Iris pigment epithelial cell (primary cell): ENCODE results near the gene NEB.

Experiments used
- DNase-seq: peaks from one replicate; pipeline ENCODE4 v3.0.0-alpha.2; 2011; ENCODE audit warnings: low read depth

Gene NEB

DNA sequence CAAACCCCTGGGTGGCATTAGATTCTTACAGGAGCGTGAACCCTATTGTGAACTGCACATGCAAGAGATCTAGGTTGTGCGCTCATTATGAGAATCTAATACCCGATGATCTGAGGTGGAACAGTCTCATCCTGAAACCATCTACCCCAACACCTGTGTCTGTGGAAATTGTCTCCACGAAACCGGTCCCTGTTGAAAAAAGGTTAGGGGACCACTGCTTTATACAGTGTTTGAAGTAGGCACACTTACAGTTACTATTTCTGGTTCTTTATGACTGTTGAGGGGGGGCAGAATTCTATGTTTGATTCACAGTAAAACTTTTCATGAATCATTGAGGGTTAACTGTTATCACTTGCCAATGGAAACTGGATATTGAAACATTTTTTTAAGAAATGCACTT lies 252.5 kb downstream of the NEB start:
- DNase-seq, result no peak

DNA sequence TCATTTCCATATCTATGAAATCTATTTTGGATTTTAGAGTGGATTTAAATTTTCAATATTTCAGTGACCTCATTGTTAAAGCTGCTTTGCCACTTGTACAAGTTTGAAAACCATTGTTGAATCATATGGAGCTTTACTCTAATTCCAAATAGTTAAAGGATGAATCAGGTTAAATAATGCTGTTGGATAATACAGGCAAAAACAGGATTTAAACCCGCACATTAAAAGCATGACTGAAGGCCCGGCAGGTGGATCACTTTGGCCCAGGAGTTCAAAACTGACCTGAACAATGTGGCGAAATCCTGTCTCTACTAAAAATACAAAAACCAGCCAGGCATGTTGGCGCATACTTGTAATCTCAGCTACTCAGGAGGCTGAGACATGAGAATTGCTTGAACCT lies 256.3 kb downstream of the NEB start:
- DNase-seq, result peak; percentile 70

DNA sequence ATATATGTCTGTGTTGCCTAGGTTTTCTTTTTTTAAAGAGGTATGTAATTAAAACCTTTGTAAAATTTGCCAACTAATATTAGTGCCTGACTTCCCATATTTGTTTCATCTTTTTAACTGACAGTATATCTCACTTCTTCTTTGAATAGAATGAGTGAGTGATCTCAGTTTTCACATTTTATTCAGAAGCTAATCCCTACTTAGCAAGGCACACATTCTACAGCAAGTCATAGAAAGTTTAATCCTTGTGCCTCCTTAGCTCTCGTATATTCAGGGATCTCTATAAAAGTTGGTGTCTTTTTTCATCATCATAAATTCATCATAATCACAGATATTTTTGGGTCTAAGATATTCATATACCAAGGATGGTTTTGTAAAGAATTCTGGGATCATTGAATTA lies 258.0 kb downstream of the NEB start:
- no peak for DNase-seq

DNA sequence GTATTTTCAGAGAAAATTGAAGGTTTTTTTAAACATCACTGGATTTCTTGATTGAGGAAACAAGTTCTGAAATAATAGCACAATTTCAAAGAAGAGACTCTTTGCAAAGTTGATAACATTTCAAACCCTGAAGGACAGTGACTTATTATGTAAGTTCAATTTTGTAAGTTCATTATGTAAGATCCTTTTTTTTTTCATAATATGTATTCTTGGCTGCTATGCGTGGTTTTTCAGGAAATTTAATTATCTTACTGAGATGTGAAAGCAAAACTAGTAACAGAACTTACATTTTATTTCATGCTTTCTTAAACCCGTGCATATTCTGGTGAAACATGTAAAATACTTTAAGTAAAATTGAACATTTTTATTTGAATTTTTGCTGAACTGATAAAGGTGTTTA lies 259.2 kb downstream of the NEB start:
- no peak for DNase-seq

DNA sequence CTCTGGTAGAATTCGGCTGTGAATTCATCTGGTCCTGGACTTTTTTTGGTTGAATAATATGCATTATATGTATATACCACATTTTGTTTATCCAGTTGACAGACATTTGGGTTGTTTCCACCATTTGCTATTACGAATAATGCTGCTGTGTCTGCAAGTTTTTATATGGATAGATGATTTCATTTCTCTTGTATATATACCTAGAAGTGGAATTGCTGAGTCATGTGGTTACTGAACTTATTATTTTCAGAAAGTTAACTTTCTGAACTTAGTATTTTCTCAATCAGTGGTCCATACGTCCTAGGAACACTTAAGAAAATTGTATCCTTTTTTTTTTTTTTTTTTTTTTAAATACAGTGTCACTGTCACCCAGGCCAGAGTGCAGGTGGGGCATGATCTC lies 261.3 kb downstream of the NEB start:
- peak; percentile 24 for DNase-seq

DNA sequence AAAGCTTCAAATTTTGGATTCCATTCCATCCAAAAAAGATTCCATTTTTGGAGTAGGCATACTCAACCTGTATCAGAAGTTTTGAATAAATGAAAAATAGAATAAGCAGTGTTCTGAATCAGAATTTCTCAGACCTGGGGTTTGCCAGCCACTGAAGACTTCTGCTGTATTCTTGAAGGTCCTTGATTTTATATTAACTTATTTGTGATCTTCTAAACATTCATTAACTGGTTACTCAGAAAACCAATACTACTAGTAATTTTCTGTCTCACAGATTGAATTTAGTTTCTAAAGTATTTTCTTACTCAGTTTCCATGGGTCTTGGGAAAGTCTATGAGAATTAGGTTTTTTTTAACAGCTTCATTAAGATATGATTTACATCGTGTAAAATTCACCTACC lies 263.7 kb downstream of the NEB start:
- DNase-seq, result no peak

DNA sequence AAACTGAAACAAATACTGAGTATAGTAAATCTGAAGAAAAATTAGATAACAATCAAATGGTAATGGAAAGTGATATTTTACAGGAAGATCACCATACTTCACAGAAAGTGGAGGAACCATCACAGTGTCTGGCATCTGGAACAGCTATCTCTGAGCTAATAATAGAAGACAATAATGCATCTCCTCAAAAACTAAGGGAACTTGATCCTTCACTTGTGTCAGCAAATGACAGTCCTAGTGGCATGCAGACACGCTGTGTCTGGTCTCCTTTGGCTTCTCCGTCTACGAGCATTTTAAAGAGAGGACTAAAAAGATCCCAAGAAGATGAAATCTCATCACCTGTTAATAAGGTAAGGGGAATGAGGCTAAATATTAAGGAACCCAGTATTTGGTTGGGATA lies 268.5 kb downstream of the NEB start:
- no peak for DNase-seq

DNA sequence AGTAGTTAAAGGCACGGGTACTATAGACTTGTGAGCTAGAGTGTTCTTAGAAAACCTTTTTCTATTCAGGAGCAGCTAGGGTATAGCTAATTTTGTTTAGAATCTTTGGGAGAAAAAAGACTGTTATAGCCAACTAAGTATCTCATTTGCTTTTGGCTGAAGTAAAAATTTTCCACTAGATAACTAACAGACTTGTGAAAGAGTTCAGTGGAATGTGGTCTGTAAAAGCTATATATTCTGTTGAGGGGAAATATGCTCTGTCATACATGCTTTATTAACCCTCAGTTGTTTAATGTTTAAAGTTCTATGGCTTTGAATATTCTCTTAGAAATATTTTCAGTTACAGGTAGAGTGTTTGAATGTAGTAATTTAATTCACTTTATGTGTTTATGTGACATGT lies 274.9 kb downstream of the NEB start:
- DNase-seq, result peak; percentile 68

DNA sequence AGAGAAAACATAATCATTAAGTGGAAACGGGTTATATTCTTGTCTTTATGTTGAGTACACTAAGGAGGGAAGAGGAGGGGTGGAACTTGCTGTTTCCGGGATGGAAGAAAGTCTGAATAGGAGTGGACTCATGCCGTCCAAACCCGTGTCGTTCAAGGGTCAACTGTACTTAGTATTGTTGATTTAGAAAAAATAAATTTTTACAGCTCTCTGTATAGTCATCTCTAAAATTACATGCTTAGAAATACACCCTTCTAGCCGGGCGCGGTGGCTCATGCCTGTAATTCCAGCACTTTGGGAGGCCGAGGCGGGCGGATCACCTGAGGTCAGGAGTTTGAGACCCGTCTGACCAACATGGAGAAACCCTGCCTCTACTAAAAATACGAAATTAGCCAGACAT lies 295.1 kb downstream of the NEB start:
- no peak for DNase-seq

DNA sequence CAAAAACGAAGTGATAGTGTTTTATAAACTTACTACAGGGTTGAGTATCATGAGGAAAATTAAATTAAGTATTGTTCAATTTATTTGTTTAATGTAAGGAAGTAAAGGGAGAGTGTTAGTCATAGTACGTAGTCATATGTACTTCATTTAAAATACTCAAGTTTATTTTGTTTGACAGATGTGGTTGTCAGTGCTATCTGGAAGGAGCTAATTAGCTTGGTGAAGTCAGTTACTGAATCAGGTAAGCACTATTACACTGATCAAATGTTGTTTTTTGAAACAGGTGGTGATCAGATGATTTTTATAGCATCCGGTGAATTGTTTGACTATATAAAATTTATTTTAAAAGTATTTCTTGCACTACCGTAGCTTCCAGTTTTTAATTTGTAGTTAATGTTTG lies 295.8 kb downstream of the NEB start:
- DNase-seq, result no peak

DNA sequence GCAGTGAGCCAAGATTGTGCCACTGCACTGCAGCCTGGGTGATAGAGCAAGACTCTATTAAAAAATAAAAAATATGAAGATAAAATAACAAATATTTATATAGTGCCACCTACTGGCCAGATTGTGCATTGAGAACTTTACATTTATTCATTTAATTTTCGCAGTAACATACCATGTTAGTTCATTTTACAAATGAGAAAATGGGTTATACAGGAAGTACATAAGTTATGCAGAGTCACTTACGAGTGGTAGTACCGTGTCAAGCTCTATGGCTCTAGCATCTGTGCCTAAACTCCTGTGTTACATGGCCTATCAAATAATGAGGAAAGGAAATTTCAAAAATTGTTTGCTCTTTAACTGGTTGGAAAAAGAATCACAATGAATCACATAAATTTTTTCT lies 296.6 kb downstream of the NEB start:
- peak; percentile 15 for DNase-seq
